ENCODE results near the gene PNPLA3. TPM values are rescaled to one million over a fixed set of nuclear protein-coding genes. Genes with fewer than 3 reads are reported as not detected.

The PNPLA3 gene
- total and polyA plus RNA-seq, 9 of the 15 experiments (the other 6 are each of a cell fraction or from before 2014, with no cell fraction given), result 0.20 to 0.48 (median 0.38) TPM; not detected in 6

DNA sequence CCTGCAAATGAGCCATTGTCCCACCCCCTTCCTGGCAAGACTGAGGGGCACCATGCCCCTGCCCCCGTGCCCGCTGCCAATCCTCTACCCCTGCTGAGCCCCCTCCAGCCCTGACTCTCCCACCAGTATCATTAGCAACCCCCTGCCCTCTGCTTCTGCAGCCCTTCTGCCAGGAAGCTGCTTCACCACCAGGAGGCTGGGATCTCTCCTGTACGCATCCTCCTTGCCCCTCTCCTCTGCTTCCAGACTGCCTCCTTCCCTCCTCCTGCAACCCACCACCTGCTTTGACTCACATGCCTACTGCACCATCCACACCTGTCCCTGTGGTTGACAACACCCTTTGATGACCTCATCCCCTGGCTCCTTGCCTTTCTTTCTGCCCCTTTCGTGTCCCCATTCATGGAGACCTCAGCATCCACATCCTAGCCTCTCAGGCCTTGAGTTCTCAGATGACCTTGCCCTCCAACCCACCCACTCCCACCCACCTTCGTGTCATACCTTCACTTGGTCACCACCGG is 13.4 kb upstream of the PNPLA3 start:
- ATAC-seq, result no peak
- H3K36me3 ChIP-seq (ENCODE audit: control insufficient read depth, insufficient read depth, low read length), result no peaks in the 10 kb centered on the region
- WGBS (ENCODE audit: insufficient coverage, low coverage, missing lambda C conversion rate), result 0% methylated on average over 2 of the region's 6 CpGs

DNA sequence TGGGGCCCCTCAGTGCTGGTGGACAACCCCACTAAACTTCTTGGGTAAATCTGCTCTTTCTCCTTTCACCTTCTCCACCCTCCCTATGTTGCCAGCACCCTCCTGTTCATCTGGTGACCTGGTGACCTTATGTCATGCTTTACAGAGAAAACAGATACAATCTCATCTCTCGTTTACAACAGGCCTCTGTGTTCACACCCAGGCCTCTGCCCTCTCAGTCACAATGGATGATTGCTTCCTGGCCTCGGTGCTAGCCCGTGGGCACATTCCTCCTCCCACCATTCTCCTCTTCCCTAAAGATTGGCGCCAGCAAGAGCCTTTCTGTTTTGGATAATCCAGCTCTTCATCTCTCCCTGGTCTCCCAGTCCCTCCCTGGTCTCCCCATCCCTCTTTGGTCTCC is 12.3 kb upstream of the PNPLA3 start:
- no peak overlapping the region for H3K4me2 ChIP-seq (ENCODE audit: insufficient read depth, low read length)
- 0% methylated on average over 4 of the region's 4 CpGs for WGBS (ENCODE audit: insufficient coverage, low coverage, missing lambda C conversion rate)
- no peak for ATAC-seq
- no peak for FAIRE-seq
- peaks cover 0 to 9% of the 10 kb centered on the region in 2 experiments; a peak in 1 of 5 replicates for H3K27me3 ChIP-seq (ENCODE audit: control insufficient read depth in 2 of 2, insufficient read depth in 2 of 2, low read length in 2 of 2)
- no peak overlapping the region for H3K27ac ChIP-seq (ENCODE audit: extremely low read depth, low read depth, low read length)
- H4K20me1 ChIP-seq (replicated peaks; ENCODE audit: control insufficient read depth, insufficient read depth, low read length), result no peaks in the 10 kb centered on the region
- in situ Hi-C loops (cut with MboI), result no loop called here
- no peak overlapping the region for H2AFZ ChIP-seq (ENCODE audit: low read depth, low read length)
- H3K79me2 ChIP-seq (ENCODE audit: control insufficient read depth, insufficient read depth, low read length), result no peaks in the 10 kb centered on the region
- no peak for DNase-seq (ENCODE audit: extremely low read depth in 1 of 4, low spot score in 3 of 4)
- no TSS peak for BruUV-seq (replicated peaks)
- H3K9ac ChIP-seq (ENCODE audit: insufficient read depth in 1 of 2, low read depth in 2 of 2, low read length in 2 of 2), result no peak overlapping the region
- no peak overlapping the region for H3K4me3 ChIP-seq
- H3K9me3 ChIP-seq (replicated peaks; ENCODE audit: control insufficient read depth, insufficient read depth, low read depth, low read length), result no peaks in the 10 kb centered on the region
- intact Hi-C loops (cut with micrococcal nuclease), result no loop called here
- H3K4me1 ChIP-seq (replicated peaks in 1 of 2; ENCODE audit: control insufficient read depth in 2 of 2, insufficient read depth in 2 of 2, low read length in 2 of 2), result no peaks in the 10 kb centered on the region
- H3K9me1 ChIP-seq (ENCODE audit: control insufficient read depth, insufficient read depth, low read length), result no peaks in the 10 kb centered on the region
- H3K36me3 ChIP-seq (ENCODE audit: control insufficient read depth, insufficient read depth, low read length), result no peaks in the 10 kb centered on the region
- ChIA-PET POLR2A (interaction anchor here (0.5 kb wide), 1 partner anchor 10 kb away, joined by 3 read pairs; no protein-coding TSS in a partner anchor), CTCF (ENCODE audit: low intra/inter-chr PET ratio) (no interaction called here)
- TF ChIP-seq TBP (optimal IDR thresholded peaks at IDR 0.05; ENCODE audit: low read depth, low read length) (no peak), ZNF512 (tag; IDR thresholded peaks at IDR 0.05) (no peak), ETV5 (CRISPR knock-in tag; IDR thresholded peaks at IDR 0.05; ENCODE audit: low read depth) (no peak), NR2F6 (CRISPR knock-in tag; IDR thresholded peaks at IDR 0.05) (no peak), ZNF232 (CRISPR knock-in tag; IDR thresholded peaks at IDR 0.05) (no peak), POLR2B (IDR thresholded peaks at IDR 0.05; ENCODE audit: low read depth, partially characterized antibody) (no peak), RUNX1 (IDR thresholded peaks at IDR 0.05; ENCODE audit: low read depth) (no peak), SNRNP70 (optimal IDR thresholded peaks at IDR 0.05; ENCODE audit: low read depth, low read length) (no peak), CREM (IDR thresholded peaks at IDR 0.05; ENCODE audit: low read depth) (no peak), TSHZ1 (CRISPR knock-in tag; IDR thresholded peaks at IDR 0.05) (no peak)

More for the DNA sequence above, 13.4 kb upstream of the PNPLA3 start:
- CTCF ChIA-PET (ENCODE audit: low intra/inter-chr PET ratio), result no interaction called here
- no peaks in the 10 kb centered on the region for H4K20me1 ChIP-seq (replicated peaks; ENCODE audit: control insufficient read depth, insufficient read depth, low read length)
- TF ChIP-seq PRPF4 (IDR thresholded peaks at IDR 0.05; ENCODE audit: insufficient read depth, low read depth, low read length, poor library complexity, severe bottlenecking), result no peak
- DNase-seq (ENCODE audit: extremely low read depth in 1 of 4, low spot score in 3 of 4), result no peak
- no peaks in the 10 kb centered on the region; a peak in 1 of 5 replicates for H3K4me1 ChIP-seq (replicated peaks in 1 of 2; ENCODE audit: control insufficient read depth in 2 of 2, insufficient read depth in 2 of 2, low read length in 2 of 2)
- H3K9me3 ChIP-seq (replicated peaks; ENCODE audit: control insufficient read depth, insufficient read depth, low read depth, low read length), result no peaks in the 10 kb centered on the region
- peaks cover 0 to 9% of the 10 kb centered on the region in 2 experiments; a peak in 1 of 5 replicates for H3K27me3 ChIP-seq (ENCODE audit: control insufficient read depth in 2 of 2, insufficient read depth in 2 of 2, low read length in 2 of 2)
- FAIRE-seq, result no peak
- no peak overlapping the region for H3K4me3 ChIP-seq
- H3K79me2 ChIP-seq (ENCODE audit: control insufficient read depth, insufficient read depth, low read length), result no peaks in the 10 kb centered on the region
- no peaks in the 10 kb centered on the region for H3K9me1 ChIP-seq (ENCODE audit: control insufficient read depth, insufficient read depth, low read length)
- no peak overlapping the region for H3K9ac ChIP-seq (ENCODE audit: insufficient read depth in 1 of 2, low read depth in 2 of 2, low read length in 2 of 2)
- no peak overlapping the region for H2AFZ ChIP-seq (ENCODE audit: low read depth, low read length)
- in situ Hi-C loops (cut with MboI) (no loop called here), intact Hi-C loops (cut with micrococcal nuclease) (no loop called here)
- no TSS peak for BruUV-seq (replicated peaks)
- POLR2A ChIA-PET, result no interaction called here
- no peak overlapping the region for H3K4me2 ChIP-seq (ENCODE audit: insufficient read depth, low read length)
- H3K27ac ChIP-seq (ENCODE audit: extremely low read depth, low read depth, low read length), result no peak overlapping the region

All from K562 (cell line).